ENCODE data around the gene IFI35.

IFI35 gene

DNA sequence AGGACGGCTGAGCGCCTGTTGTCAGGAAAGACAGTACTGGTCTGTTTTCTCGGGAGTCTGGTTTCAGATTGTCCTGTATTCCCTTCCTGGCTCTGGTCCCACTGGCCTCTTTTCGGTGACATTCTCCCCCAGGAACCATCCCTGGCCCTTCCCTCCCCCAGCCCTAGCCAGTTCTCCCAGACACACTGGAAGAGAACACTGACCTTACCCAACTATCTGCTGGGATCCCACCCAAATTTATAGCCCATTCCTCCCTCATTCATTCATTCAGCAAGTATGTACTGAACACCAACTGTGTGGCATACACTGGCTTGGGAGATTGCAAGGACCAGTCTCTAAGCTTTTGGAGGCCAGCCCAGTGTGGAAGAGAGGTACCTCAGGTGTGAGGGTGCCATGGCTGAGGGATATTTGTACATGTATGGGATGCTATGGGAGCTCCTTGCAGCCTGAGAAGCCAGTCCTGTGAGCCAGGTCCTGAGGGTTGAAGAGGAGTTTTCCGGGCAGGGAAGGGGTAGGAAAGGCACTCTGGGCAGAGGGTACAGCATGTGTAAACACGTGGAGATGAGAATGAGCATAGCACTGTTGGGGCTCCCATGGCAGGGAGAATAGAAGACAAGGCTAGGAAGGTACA is 23.7 kb downstream of the IFI35 start:
- Histone ChIP-seq H3K9ac (ENCODE audit: low read depth in 1 of 2, low read length in 2 of 2) (no peak overlapping the region), H3K9me3 (ENCODE audit: control insufficient read depth in 2 of 2, low read length in 2 of 2) (no peaks in the 10 kb centered on the region), H3K27me3 (ENCODE audit: control insufficient read depth in 2 of 2, insufficient read depth in 2 of 2, low read length in 2 of 2) (peaks cover 0 to 2% of the 10 kb centered on the region in 2 donors), H3K36me3 (ENCODE audit: control insufficient read depth in 2 of 2, insufficient read depth in 2 of 2, low read length in 2 of 2) (no peaks in the 10 kb centered on the region), H3K27ac (ENCODE audit: low read depth in 2 of 2, low read length in 2 of 2) (no peak overlapping the region), H3K4me3 (ENCODE audit: low read length in 2 of 2) (no peak overlapping the region), H3K4me1 (ENCODE audit: control insufficient read depth in 2 of 2, insufficient read depth in 2 of 2, low read length in 2 of 2) (no peaks in the 10 kb centered on the region)

DNA sequence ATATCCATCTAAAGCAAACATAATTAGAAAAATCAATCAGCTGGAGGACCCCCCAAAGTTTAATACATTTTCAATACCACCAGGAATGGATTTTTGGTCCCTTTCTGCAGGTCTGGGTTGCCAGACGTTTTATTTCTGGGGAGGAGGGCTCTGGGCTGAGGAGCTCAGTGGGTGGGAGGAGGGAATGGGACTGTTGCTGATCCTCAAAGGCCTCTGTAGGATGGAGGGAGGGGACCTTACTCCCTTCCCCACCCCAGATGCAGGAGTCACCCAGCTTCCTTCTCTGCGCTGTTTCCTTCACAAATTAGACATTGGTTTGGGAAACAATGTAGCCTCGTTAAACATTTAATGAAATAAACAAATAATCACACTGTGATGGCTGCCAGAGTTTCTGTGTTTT is 25.1 kb downstream of the IFI35 start:
- no peak overlapping the region for H3K27ac ChIP-seq (ENCODE audit: low read depth in 2 of 2, low read length in 2 of 2)
- H3K9ac ChIP-seq (ENCODE audit: low read depth in 1 of 2, low read length in 2 of 2): no peak overlapping the region
- H3K4me1 ChIP-seq (ENCODE audit: control insufficient read depth in 2 of 2, insufficient read depth in 2 of 2, low read length in 2 of 2): no peaks in the 10 kb centered on the region

DNA sequence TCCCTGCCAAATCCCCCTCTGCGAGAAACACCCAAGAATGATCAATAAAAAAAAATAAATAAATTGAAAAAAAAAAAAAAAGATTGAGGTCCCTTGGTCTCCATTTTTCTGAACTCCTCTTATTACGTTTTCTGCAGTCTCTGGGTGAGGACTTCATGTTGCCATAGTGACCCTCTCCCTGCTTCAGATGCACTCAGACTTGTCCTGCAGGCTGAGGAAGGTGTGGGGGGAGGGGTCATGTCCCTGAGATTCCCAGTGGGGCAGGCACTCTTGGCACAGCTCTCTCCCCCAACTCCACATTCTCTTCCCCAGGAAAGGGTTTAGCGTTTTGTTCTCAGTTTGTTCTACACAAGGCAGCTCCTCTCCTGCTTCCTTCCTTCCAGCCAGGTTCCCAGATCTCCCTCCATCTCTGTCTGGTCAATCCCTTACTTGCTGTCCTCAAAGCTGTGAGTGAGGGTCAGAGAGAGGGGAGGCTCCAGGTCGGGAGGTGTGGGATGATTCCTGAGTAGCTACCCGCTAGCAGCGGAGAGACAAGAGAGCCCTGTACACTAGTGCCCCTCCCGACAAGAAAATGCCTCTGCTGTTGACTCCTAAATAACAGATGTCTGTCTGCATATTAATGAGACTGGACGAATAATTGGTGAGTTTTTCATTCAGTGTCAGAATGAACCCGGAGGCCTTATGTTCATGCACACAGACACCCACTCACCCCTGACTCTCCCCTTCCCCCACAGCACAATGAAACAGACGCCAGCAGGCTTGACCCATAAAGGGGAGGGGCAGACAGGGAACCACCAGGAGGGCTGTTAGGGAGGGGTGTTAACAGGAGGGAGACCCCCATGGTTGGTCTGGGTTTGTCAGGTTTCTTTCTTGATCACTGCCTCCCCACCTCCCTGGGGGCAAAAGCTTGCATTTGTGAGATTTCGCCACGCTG is 27.6 kb downstream of the IFI35 start:
- Histone ChIP-seq H3K27ac (ENCODE audit: low read depth in 2 of 2, low read length in 2 of 2) (no peak overlapping the region), H3K36me3 (ENCODE audit: control insufficient read depth in 2 of 2, insufficient read depth in 2 of 2, low read length in 2 of 2) (no peaks in the 10 kb centered on the region), H3K27me3 (ENCODE audit: control insufficient read depth in 2 of 2, insufficient read depth in 2 of 2, low read length in 2 of 2) (no peaks in the 10 kb centered on the region), H3K9ac (ENCODE audit: low read depth in 1 of 2, low read length in 2 of 2) (no peak overlapping the region), H3K4me3 (ENCODE audit: low read length in 2 of 2) (no peak overlapping the region), H3K9me3 (ENCODE audit: control insufficient read depth in 2 of 2, low read length in 2 of 2) (no peaks in the 10 kb centered on the region), H3K4me1 (ENCODE audit: control insufficient read depth in 2 of 2, insufficient read depth in 2 of 2, low read length in 2 of 2) (no peaks in the 10 kb centered on the region)

More for the DNA sequence above, 25.1 kb downstream of the IFI35 start:
- H3K27me3 ChIP-seq (ENCODE audit: control insufficient read depth in 2 of 2, insufficient read depth in 2 of 2, low read length in 2 of 2): no peaks in the 10 kb centered on the region
- no peaks in the 10 kb centered on the region for H3K36me3 ChIP-seq (ENCODE audit: control insufficient read depth in 2 of 2, insufficient read depth in 2 of 2, low read length in 2 of 2)
- no peaks in the 10 kb centered on the region for H3K9me3 ChIP-seq (ENCODE audit: control insufficient read depth in 2 of 2, low read length in 2 of 2)
- H3K4me3 ChIP-seq (ENCODE audit: low read length in 2 of 2): no peak overlapping the region

DNA sequence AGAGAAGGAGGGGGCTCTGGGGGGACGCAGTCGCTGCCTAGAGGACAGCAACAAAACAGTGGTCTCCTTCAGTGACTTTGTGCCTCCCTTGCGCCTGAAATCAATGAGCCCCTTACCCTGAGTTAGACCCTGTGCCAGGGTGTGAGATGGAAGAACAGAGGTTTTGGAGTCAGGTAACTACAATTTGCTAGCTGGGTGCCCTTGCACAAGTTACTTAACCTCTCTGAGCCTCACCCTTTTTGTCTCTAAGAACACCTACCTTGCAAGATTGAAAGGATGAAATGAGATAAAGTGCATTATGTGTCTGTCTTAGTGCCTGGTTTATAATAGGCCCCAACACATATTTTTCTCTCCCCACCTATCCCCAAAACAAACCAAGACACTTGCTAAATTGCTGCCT is 28.3 kb downstream of the IFI35 start:
- Histone ChIP-seq H3K9ac (ENCODE audit: low read depth in 1 of 2, low read length in 2 of 2) (no peak overlapping the region), H3K4me1 (ENCODE audit: control insufficient read depth in 2 of 2, insufficient read depth in 2 of 2, low read length in 2 of 2) (no peaks in the 10 kb centered on the region), H3K4me3 (ENCODE audit: low read length in 2 of 2) (no peak overlapping the region), H3K27ac (ENCODE audit: low read depth in 2 of 2, low read length in 2 of 2) (no peak overlapping the region), H3K27me3 (ENCODE audit: control insufficient read depth in 2 of 2, insufficient read depth in 2 of 2, low read length in 2 of 2) (no peaks in the 10 kb centered on the region), H3K9me3 (ENCODE audit: control insufficient read depth in 2 of 2, low read length in 2 of 2) (no peaks in the 10 kb centered on the region), H3K36me3 (ENCODE audit: control insufficient read depth in 2 of 2, insufficient read depth in 2 of 2, low read length in 2 of 2) (no peaks in the 10 kb centered on the region)

DNA sequence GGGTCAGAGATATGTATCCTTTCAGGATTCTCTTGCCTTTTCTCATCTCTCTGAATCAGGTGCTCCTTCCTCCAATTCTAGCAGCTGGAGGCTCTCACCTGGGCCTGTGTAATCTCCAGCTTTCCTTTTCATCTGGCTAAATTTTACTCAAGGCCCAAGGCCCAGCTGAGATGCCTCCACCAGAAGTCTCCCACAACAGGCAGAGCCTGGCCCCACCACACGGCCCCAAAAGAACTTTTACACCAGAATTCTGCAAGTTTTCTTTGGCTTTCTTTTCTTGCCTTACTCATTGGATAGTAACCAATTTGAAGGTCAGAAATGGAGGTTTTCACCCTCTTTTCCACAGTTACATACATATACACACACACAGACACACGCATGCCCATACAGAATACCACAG is 33.1 kb downstream of the IFI35 start:
- Histone ChIP-seq H3K9ac (ENCODE audit: low read depth in 1 of 2, low read length in 2 of 2) (no peak overlapping the region), H3K9me3 (ENCODE audit: control insufficient read depth in 2 of 2, low read length in 2 of 2) (no peaks in the 10 kb centered on the region), H3K27me3 (ENCODE audit: control insufficient read depth in 2 of 2, insufficient read depth in 2 of 2, low read length in 2 of 2) (no peaks in the 10 kb centered on the region), H3K36me3 (ENCODE audit: control insufficient read depth in 2 of 2, insufficient read depth in 2 of 2, low read length in 2 of 2) (no peaks in the 10 kb centered on the region), H3K4me3 (ENCODE audit: low read length in 2 of 2) (no peak overlapping the region), H3K4me1 (ENCODE audit: control insufficient read depth in 2 of 2, insufficient read depth in 2 of 2, low read length in 2 of 2) (no peaks in the 10 kb centered on the region), H3K27ac (ENCODE audit: low read depth in 2 of 2, low read length in 2 of 2) (no peak overlapping the region)

DNA sequence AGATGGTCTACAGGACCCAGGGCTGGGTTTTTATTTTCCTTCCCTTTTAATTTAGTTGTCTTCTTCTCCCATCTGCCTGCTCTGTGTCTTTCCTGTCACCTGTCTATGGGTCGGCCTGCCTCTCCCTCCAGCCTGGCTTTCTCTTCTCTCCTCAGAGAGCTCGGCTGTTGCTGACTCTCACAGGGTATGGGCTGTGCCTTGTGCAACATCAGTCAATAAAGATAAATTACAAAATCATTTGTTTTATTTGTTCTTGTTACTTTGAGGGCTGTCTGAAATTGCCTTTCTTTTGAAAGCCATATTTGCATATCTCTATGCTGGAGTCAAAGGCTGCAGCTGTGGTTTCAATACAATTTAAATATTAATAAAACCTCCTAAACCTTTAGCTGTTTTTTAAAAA is 34.1 kb downstream of the IFI35 start:
- no peak overlapping the region for H3K4me3 ChIP-seq (ENCODE audit: low read length in 2 of 2)
- no peaks in the 10 kb centered on the region for H3K36me3 ChIP-seq (ENCODE audit: control insufficient read depth in 2 of 2, insufficient read depth in 2 of 2, low read length in 2 of 2)
- H3K27me3 ChIP-seq (ENCODE audit: control insufficient read depth in 2 of 2, insufficient read depth in 2 of 2, low read length in 2 of 2): no peaks in the 10 kb centered on the region

DNA sequence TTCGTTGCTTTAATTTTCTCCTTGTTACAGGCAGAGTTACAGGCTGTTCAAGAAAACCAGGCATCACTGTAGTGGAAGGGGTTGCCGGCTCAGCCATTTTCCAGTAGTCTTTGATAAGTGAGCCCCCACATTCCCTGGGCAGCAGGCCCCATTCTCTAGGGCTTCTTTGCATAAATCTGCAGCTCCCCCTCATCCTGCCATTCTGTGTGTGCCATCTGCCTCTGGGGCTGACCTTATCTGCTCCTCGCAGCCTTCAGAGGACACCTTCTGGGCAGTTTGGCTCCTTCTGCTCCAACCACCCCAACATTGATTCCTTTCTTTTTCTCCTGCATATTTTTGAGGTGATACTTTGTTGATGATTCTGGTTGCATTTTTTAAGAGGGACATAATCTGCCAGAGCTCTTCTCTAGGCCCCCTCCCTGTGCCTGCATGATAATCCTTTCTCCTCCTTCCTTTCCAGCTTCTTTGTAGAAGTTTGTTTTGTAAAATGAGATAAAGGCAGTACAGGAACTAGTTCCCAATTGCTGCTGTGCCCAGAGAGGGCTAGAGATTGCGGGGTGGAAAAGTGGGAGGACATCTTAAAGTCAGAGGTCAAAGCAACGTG is 35.5 kb downstream of the IFI35 start:
- H3K27me3 ChIP-seq (ENCODE audit: control insufficient read depth in 2 of 2, insufficient read depth in 2 of 2, low read length in 2 of 2): no peaks in the 10 kb centered on the region
- no peak overlapping the region for H3K9ac ChIP-seq (ENCODE audit: low read depth in 1 of 2, low read length in 2 of 2)
- no peaks in the 10 kb centered on the region for H3K4me1 ChIP-seq (ENCODE audit: control insufficient read depth in 2 of 2, insufficient read depth in 2 of 2, low read length in 2 of 2)
- H3K9me3 ChIP-seq (ENCODE audit: control insufficient read depth in 2 of 2, low read length in 2 of 2): no peaks in the 10 kb centered on the region
- H3K27ac ChIP-seq (ENCODE audit: low read depth in 2 of 2, low read length in 2 of 2): no peak overlapping the region
- no peaks in the 10 kb centered on the region for H3K36me3 ChIP-seq (ENCODE audit: control insufficient read depth in 2 of 2, insufficient read depth in 2 of 2, low read length in 2 of 2)
- no peak overlapping the region for H3K4me3 ChIP-seq (ENCODE audit: low read length in 2 of 2)

More for the DNA sequence above, 34.1 kb downstream of the IFI35 start:
- Histone ChIP-seq H3K27ac (ENCODE audit: low read depth in 2 of 2, low read length in 2 of 2) (no peak overlapping the region), H3K4me1 (ENCODE audit: control insufficient read depth in 2 of 2, insufficient read depth in 2 of 2, low read length in 2 of 2) (no peaks in the 10 kb centered on the region), H3K9me3 (ENCODE audit: control insufficient read depth in 2 of 2, low read length in 2 of 2) (no peaks in the 10 kb centered on the region), H3K9ac (ENCODE audit: low read depth in 1 of 2, low read length in 2 of 2) (no peak overlapping the region)

DNA sequence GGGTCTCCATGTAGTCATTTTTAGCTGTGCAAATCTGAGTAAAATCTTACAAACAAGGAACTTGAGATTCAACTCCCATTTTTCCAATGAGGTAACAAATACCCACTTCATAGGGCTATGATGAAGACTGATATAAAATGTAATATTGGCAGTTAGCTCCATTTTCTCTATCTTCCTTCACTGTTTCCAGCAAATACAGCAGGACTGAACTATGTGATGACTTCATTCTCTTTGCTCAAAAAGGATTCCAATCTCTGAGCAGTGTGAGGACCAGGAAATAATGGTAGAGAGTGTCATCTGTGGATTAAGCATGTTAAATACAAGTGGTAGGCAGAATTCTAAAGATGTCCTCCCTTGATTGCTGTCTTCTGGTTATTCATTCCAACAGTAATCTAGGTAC is 36.7 kb downstream of the IFI35 start:
- Histone ChIP-seq H3K9ac (ENCODE audit: low read depth in 1 of 2, low read length in 2 of 2) (no peak overlapping the region), H3K4me1 (ENCODE audit: control insufficient read depth in 2 of 2, insufficient read depth in 2 of 2, low read length in 2 of 2) (no peaks in the 10 kb centered on the region), H3K36me3 (ENCODE audit: control insufficient read depth in 2 of 2, insufficient read depth in 2 of 2, low read length in 2 of 2) (no peaks in the 10 kb centered on the region), H3K9me3 (ENCODE audit: control insufficient read depth in 2 of 2, low read length in 2 of 2) (no peaks in the 10 kb centered on the region), H3K27me3 (ENCODE audit: control insufficient read depth in 2 of 2, insufficient read depth in 2 of 2, low read length in 2 of 2) (no peaks in the 10 kb centered on the region), H3K27ac (ENCODE audit: low read depth in 2 of 2, low read length in 2 of 2) (no peak overlapping the region), H3K4me3 (ENCODE audit: low read length in 2 of 2) (no peak overlapping the region)

DNA sequence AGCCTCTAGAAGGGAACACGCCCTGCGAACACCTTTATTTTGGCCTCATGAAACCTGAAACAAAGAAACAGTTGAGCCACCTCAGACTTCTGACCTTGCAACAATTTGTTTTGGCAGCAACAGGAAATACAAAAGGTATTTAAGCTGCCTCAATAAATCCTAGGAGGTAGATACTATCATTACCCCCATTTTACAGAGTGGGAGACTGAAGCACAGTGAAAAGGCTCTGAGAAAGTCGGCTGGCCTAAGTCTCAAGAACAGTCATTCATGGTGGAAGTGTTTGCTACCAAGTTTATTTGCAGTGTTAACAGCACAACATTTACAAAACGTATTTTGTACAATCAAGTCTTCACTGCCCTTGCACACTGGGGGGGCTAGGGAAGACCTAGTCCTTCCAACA is 37.4 kb downstream of the IFI35 start:
- no peaks in the 10 kb centered on the region for H3K4me1 ChIP-seq (ENCODE audit: control insufficient read depth in 2 of 2, insufficient read depth in 2 of 2, low read length in 2 of 2)

DNA sequence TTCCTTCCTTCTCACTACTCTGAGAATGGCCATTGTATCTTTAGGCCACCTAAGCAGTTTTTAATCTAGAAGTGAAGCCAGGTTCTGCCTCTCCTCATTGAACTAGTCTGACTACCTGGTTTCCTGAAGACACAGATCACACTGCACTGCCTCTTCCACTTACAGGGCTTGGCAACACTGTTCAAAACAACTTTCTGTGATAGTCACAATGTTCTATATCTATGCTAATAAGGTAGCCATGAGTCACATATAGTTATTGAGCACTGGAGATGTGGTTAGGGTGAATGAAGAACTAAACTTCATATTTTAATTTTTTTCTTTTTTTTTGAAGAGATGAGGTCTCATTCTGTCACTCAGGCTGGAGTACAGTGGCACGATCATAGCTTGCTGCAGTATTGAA is 45.4 kb downstream of the IFI35 start:
- H3K9ac ChIP-seq (ENCODE audit: low read depth in 1 of 2, low read length in 2 of 2): no peak overlapping the region
- H3K4me3 ChIP-seq (ENCODE audit: low read length in 2 of 2): no peak overlapping the region
- no peaks in the 10 kb centered on the region for H3K36me3 ChIP-seq (ENCODE audit: control insufficient read depth in 2 of 2, insufficient read depth in 2 of 2, low read length in 2 of 2)
- no peaks in the 10 kb centered on the region for H3K4me1 ChIP-seq (ENCODE audit: control insufficient read depth in 2 of 2, insufficient read depth in 2 of 2, low read length in 2 of 2)
- no peak overlapping the region for H3K27ac ChIP-seq (ENCODE audit: low read depth in 2 of 2, low read length in 2 of 2)
- H3K9me3 ChIP-seq (ENCODE audit: control insufficient read depth in 2 of 2, low read length in 2 of 2): no peaks in the 10 kb centered on the region
- H3K27me3 ChIP-seq (ENCODE audit: control insufficient read depth in 2 of 2, insufficient read depth in 2 of 2, low read length in 2 of 2): no peaks in the 10 kb centered on the region

More for the DNA sequence above, 37.4 kb downstream of the IFI35 start:
- Histone ChIP-seq H3K9me3 (ENCODE audit: control insufficient read depth in 2 of 2, low read length in 2 of 2) (no peaks in the 10 kb centered on the region), H3K27me3 (ENCODE audit: control insufficient read depth in 2 of 2, insufficient read depth in 2 of 2, low read length in 2 of 2) (no peaks in the 10 kb centered on the region), H3K36me3 (ENCODE audit: control insufficient read depth in 2 of 2, insufficient read depth in 2 of 2, low read length in 2 of 2) (no peaks in the 10 kb centered on the region), H3K4me3 (ENCODE audit: low read length in 2 of 2) (no peak overlapping the region), H3K27ac (ENCODE audit: low read depth in 2 of 2, low read length in 2 of 2) (no peak overlapping the region), H3K9ac (ENCODE audit: low read depth in 1 of 2, low read length in 2 of 2) (no peak overlapping the region)
